Keratinocyte (primary cell): ENCODE results near the gene MIA. TPM values are rescaled to one million over a fixed set of nuclear protein-coding genes. Genes with fewer than 3 reads are reported as not detected.

Source experiments
- DNase-seq: peaks from one replicate; pipeline ENCODE4 v3.0.0-alpha.2; 2011; ENCODE audit warnings: low read depth, missing footprints, low spot score
- FAIRE-seq: peaks from 2 replicates; lab custom pipeline; 2011; peaks lifted over from hg19 to GRCh38; lab: Jason Lieb, UNC
- H2AFZ ChIP-seq: 2 replicates; pipeline ENCODE4 v1.6.0; 2012; ENCODE audit warnings: low read length, control low read depth, inconsistent platforms; ENCODE audit not compliant: control insufficient read depth
- H3K27ac ChIP-seq: 2 replicates; pipeline ENCODE4 v1.5.1; 2011; ENCODE audit warnings: low read length; ENCODE audit not compliant: control insufficient read depth, insufficient read depth
- H3K27me3 ChIP-seq: 3 replicates; pipeline ENCODE4 v1.6.0; 2011; ENCODE audit warnings: low read length; ENCODE audit not compliant: control insufficient read depth, insufficient read depth; ENCODE audit errors: extremely low read depth
- H3K36me3 ChIP-seq, 2 experiments: 2 replicates in 1 of 2; 3 replicates in 1 of 2; pipeline ENCODE4 v1.5.1; 2011; ENCODE audit warnings: low read length in 2 of 2, mild to moderate bottlenecking in 1 of 2; ENCODE audit not compliant: control insufficient read depth in 2 of 2, insufficient read depth in 2 of 2; ENCODE audit errors: extremely low read depth in 1 of 2
- H3K4me1 ChIP-seq: 3 replicates; pipeline ENCODE4 v1.5.1; 2011; ENCODE audit warnings: low read length; ENCODE audit not compliant: control insufficient read depth, insufficient read depth; ENCODE audit errors: extremely low read depth
- H3K4me2 ChIP-seq: 3 replicates; pipeline ENCODE4 v1.6.0; 2011; ENCODE audit warnings: low read depth, low read length; ENCODE audit not compliant: control insufficient read depth, insufficient read depth; ENCODE audit errors: extremely low read depth
- H3K4me3 ChIP-seq, 3 experiments: fragments of 200-600 bp in 1 of 3; sonication (generic) in 1 of 3; 2 replicates in 2 of 3; 3 replicates in 1 of 3; pipeline ENCODE4 v1.5.1; 2011 to 2016; ENCODE audit warnings: low read length in 3 of 3, mild to moderate bottlenecking in 3 of 3, control low read depth in 2 of 3, inconsistent platforms in 1 of 3, low read depth in 1 of 3, mixed read lengths in 1 of 3, mixed run types in 1 of 3, moderate library complexity in 1 of 3; ENCODE audit not compliant: control insufficient read depth in 2 of 3, insufficient read depth in 2 of 3; ENCODE audit errors: extremely low read depth in 1 of 3
- H3K79me2 ChIP-seq: 2 replicates; pipeline ENCODE4 v1.6.0; 2012; ENCODE audit warnings: low read length; ENCODE audit not compliant: control insufficient read depth, insufficient read depth
- H3K9ac ChIP-seq: 3 replicates; pipeline ENCODE4 v1.6.0; 2011; ENCODE audit warnings: low read length; ENCODE audit not compliant: control insufficient read depth, insufficient read depth; ENCODE audit errors: extremely low read depth
- H3K9me1 ChIP-seq: 3 replicates; pipeline ENCODE4 v1.6.0; 2011; ENCODE audit warnings: low read length; ENCODE audit not compliant: control insufficient read depth, insufficient read depth; ENCODE audit errors: extremely low read depth
- H3K9me3 ChIP-seq: 2 replicates; pipeline ENCODE4 v1.5.1; 2012; ENCODE audit warnings: low read depth, low read length; ENCODE audit not compliant: control insufficient read depth
- H4K20me1 ChIP-seq: 3 replicates; pipeline ENCODE4 v1.6.0; 2011; ENCODE audit warnings: low read length; ENCODE audit not compliant: control insufficient read depth, insufficient read depth; ENCODE audit errors: extremely low read depth
- EZH2 ChIP-seq: IDR thresholded peaks from one replicate; pipeline ENCODE4 v1.6.1; 2012; ENCODE audit warnings: inconsistent platforms, mild to moderate bottlenecking, low read length, moderate library complexity
- dilution Hi-C: fragments of 300-500 bp; cut with MboI; formaldehyde crosslinking; loops from one replicate; pipeline ENCODE4 v1.7.0; 2020; ENCODE audit warnings: low sequenced_read_pairs; ENCODE audit not compliant: extremely low pct_ligation_motif_present
- polyA plus RNA-seq, 5 experiments: library from polyadenylated mRNA; depleted of rRNA in 3 of 5; stranded (reverse) in 3 of 5; stranded (forward) in 1 of 5; unstranded in 1 of 5; fragments of >200 nt; gene quantifications; 1 replicate in 1 of 5; 2 replicates in 3 of 5; 3 replicates in 1 of 5; pipeline versions ENCODE4 v1.2.1 to v1.2.3, GENCODE V29; 2011 to 2012; ENCODE audit warnings: missing spikeins in 2 of 5, low read depth in 1 of 5, low replicate concordance in 1 of 5
- TF ChIP-seq, protein P1 (sequence below), 3 experiments: IDR thresholded peaks in 1 of 3; conservative IDR thresholded peaks in 1 of 3; optimal IDR thresholded peaks in 1 of 3; 2 replicates in 2 of 3; 3 replicates in 1 of 3; pipeline versions ENCODE3 to v1.5.1; 2011; ENCODE audit warnings: low read length in 3 of 3, mild to moderate bottlenecking in 3 of 3, moderate library complexity in 2 of 3, control low read depth in 1 of 3, inconsistent platforms in 1 of 3; ENCODE audit not compliant: insufficient read depth in 2 of 3; ENCODE audit errors: extremely low read depth in 1 of 3

MIA gene
- polyA plus RNA-seq, 1 donor (not counting 4 experiments of a cell fraction or from before 2014, with no cell fraction given) = 3.4 TPM

GRCh38 chr19:40755791-40756190 is 19.5 kb upstream of the MIA start:
- Histone ChIP-seq H2AFZ (no peak overlapping the region), H3K27ac (no peak overlapping the region), H3K9me3 (no peaks in the 10 kb centered on the region), H3K79me2 (peaks cover 81% of the 10 kb centered on the region), H4K20me1 (peaks cover 19% of the 10 kb centered on the region), H3K4me1 (peaks cover 33% of the 10 kb centered on the region), H3K4me3 (no peak overlapping the region), H3K27me3 (no peaks in the 10 kb centered on the region), H3K4me2 (no peak overlapping the region), H3K36me3 (peaks cover 25 to 58% of the 10 kb centered on the region in 2 experiments), H3K9ac (no peak overlapping the region), H3K9me1 (peaks cover 9% of the 10 kb centered on the region)
- DNase-seq (no peak), FAIRE-seq (no peak)
- dilution Hi-C loops = no loop called here
- no peak for TF ChIP-seq EZH2
- TF ChIP-seq, protein P1, sequence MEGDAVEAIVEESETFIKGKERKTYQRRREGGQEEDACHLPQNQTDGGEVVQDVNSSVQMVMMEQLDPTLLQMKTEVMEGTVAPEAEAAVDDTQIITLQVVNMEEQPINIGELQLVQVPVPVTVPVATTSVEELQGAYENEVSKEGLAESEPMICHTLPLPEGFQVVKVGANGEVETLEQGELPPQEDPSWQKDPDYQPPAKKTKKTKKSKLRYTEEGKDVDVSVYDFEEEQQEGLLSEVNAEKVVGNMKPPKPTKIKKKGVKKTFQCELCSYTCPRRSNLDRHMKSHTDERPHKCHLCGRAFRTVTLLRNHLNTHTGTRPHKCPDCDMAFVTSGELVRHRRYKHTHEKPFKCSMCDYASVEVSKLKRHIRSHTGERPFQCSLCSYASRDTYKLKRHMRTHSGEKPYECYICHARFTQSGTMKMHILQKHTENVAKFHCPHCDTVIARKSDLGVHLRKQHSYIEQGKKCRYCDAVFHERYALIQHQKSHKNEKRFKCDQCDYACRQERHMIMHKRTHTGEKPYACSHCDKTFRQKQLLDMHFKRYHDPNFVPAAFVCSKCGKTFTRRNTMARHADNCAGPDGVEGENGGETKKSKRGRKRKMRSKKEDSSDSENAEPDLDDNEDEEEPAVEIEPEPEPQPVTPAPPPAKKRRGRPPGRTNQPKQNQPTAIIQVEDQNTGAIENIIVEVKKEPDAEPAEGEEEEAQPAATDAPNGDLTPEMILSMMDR (optimal IDR thresholded peaks at IDR 0.05 in 1 of 3, IDR thresholded peaks at IDR 0.05 in 1 of 3, conservative IDR thresholded peaks at IDR 0.05 in 1 of 3; ENCODE audit: extremely low read depth in 1 of 3, insufficient read depth in 2 of 3, low read length in 3 of 3) = no peak

- H3K9ac ChIP-seq = peak overlapping the region; percentile 6
- dilution Hi-C loops = no loop called here
- H2AFZ ChIP-seq = no peak overlapping the region
- DNase-seq = peak; percentile 76
- no peak for TF ChIP-seq EZH2
- TF ChIP-seq, protein P1 (optimal IDR thresholded peaks at IDR 0.05 in 1 of 3, IDR thresholded peaks at IDR 0.05 in 1 of 3, conservative IDR thresholded peaks at IDR 0.05 in 1 of 3; ENCODE audit: extremely low read depth in 1 of 3, insufficient read depth in 2 of 3, low read length in 3 of 3) = no peak
- peaks cover 9% of the 10 kb centered on the region for H3K9me1 ChIP-seq
- peaks cover 22% of the 10 kb centered on the region for H4K20me1 ChIP-seq
- H3K9me3 ChIP-seq = no peaks in the 10 kb centered on the region
- peaks cover 30 to 67% of the 10 kb centered on the region in 2 experiments for H3K36me3 ChIP-seq
- peaks cover 33% of the 10 kb centered on the region for H3K4me1 ChIP-seq
- H3K27me3 ChIP-seq = no peaks in the 10 kb centered on the region
- H3K79me2 ChIP-seq = peaks cover 80% of the 10 kb centered on the region
- peak overlapping the region; percentile 15 for H3K27ac ChIP-seq
- peak overlapping the region in 1 of 3 experiments; percentile 43 for H3K4me3 ChIP-seq
- peak overlapping the region; percentile 71 for H3K4me2 ChIP-seq
- peak; percentile 39 for FAIRE-seq
Measured at GRCh38 chr19:40756502-40757110, 18.7 kb upstream of the MIA start.
